Lower lobe of right lung (tissue), 2 donors: Measurements from ENCODE around the gene RNF144A. TPM values are rescaled to one million over a fixed set of nuclear protein-coding genes. Genes with fewer than 3 reads are reported as not detected.

ENCODE experiments used
- ATAC-seq, 2 donors: fragments of 200-7000 bp; cut with Tn5 transposase; one replicate each; pipeline ENCODE4 v1.9.1; 2020 to 2022; ENCODE audit warnings: mild to moderate bottlenecking in 2 of 2, moderate library complexity in 2 of 2
- DNase-seq: peaks from one replicate; pipeline ENCODE4 v3.0.0-alpha.2; 2020
- H3K27ac ChIP-seq: fragments of 200-600 bp; one replicate; pipeline ENCODE4 v1.8.0; 2022
- H3K27me3 ChIP-seq: fragments of 200-600 bp; one replicate; pipeline ENCODE4 v1.8.0; 2022; ENCODE audit warnings: low read depth
- H3K36me3 ChIP-seq: fragments of 200-600 bp; one replicate; pipeline ENCODE4 v1.8.0; 2022; ENCODE audit warnings: mild to moderate bottlenecking
- H3K4me1 ChIP-seq: fragments of 200-600 bp; one replicate; pipeline ENCODE4 v1.8.0; 2022
- H3K4me3 ChIP-seq: fragments of 200-600 bp; one replicate; pipeline ENCODE4 v1.8.0; 2022; ENCODE audit warnings: mild to moderate bottlenecking
- H3K9me3 ChIP-seq: fragments of 200-600 bp; one replicate; pipeline ENCODE4 v1.8.0; 2022
- CTCF ChIP-seq: fragments of 200-600 bp; IDR thresholded peaks from one replicate; pipeline ENCODE4 v1.8.0; 2022; ENCODE audit warnings: antibody characterized with exemption, mild to moderate bottlenecking
- intact Hi-C: fragments of 100-400 bp; cut with DNase I; formaldehyde crosslinking; loops from one replicate; pipeline ENCODE4 v1.11.0; 2022
- total RNA-seq: library from RNA; stranded (reverse); fragmentation: NEBNext Ultra II Directional; extraction: Animal tissue kit (Norgen Biotek cat#: 25700); gene quantifications from one replicate; pipeline ENCODE4 v1.2.1, GENCODE V29; 2021
- donor health status: DM: no; HTN: yes; CAD: no; lungs with severe emphysema.

RNF144A gene
- total RNA-seq, 1 donor from 2014 or later, result 13.9 TPM

DNA sequence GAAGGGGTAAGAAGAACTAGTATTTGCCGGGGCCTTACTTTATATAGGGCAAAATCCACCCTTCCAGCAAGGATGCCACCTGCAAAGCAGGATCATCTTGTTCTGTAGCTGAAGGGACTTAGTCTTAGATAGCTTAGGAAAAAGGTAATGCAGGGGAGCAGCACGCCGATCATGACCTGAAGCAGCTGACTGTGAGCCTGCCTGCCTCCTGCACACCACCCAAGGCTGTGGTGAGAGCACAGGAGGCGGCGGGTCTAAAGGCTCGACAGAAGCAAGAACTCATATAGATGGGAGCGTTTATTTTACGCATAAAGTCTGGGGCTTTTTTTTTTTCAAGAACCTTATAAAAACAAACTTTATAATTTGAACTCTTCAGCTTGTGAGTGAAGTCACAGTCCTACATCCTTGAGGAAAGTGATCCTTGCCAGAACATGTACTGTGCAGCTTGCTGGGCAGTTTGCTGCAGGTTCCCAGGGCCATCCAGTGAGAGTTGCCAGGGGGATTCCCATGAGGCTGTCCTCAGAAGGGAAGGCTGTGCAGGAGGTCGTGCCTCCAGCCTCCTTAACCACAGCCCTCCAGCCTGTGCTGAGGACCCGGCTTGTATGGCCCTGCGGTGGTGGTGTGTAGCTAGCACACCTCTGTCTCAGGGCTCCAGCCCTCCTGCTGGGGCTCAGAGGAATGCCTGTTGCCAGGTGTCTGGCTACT lies 92.1 kb downstream of the RNF144A start:
- ATAC-seq (no peak), DNase-seq (no peak)
- intact Hi-C loops, result no loop called here
- H3K9me3 ChIP-seq, result no peaks in the 10 kb centered on the region
- no peak overlapping the region for H3K27ac ChIP-seq
- no peak for TF ChIP-seq CTCF
- H3K36me3 ChIP-seq, result no peaks in the 10 kb centered on the region
- no peaks in the 10 kb centered on the region for H3K27me3 ChIP-seq
- H3K4me1 ChIP-seq, result peaks cover 41% of the 10 kb centered on the region
- H3K4me3 ChIP-seq, result no peak overlapping the region

DNA sequence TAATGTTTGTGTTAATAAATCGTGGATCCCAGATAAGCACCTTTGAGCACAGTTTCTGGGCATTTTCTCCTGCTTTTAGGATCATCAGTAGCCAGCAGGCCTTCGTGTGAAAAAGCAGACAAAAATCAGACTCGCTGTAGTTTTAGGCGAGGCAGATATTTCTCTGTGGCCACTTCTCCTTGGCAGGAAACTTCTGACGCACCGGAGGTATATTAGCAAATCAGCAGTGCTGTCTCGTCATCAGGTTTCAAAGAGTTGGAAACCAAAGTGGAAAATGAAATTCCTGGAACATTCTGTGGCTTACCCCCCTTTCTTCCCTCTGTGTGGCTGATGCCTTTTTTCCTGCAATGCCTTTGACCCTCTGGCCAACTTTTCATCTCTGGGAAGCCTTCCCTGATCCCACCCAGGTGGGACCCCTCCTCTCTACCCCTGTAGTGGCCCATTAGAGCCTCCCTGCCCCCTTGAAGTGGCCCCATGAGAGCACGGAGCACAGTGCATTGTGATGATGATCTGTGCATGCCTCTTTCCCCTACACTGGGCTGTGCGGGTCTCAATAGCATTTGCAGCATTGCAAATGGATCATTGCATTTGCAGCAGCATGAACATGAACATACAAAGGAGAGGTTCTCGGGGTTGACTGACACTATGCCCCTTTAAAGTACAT lies 93.3 kb downstream of the RNF144A start:
- intact Hi-C loops, result no loop called here
- no peaks in the 10 kb centered on the region for H3K36me3 ChIP-seq
- H3K27me3 ChIP-seq, result no peaks in the 10 kb centered on the region
- no peak for TF ChIP-seq CTCF
- DNase-seq, result no peak
- no peak overlapping the region for H3K4me3 ChIP-seq
- H3K27ac ChIP-seq, result peak overlapping the region; percentile 37
- no peak for ATAC-seq
- peaks cover 41% of the 10 kb centered on the region for H3K4me1 ChIP-seq
- H3K9me3 ChIP-seq, result no peaks in the 10 kb centered on the region

DNA sequence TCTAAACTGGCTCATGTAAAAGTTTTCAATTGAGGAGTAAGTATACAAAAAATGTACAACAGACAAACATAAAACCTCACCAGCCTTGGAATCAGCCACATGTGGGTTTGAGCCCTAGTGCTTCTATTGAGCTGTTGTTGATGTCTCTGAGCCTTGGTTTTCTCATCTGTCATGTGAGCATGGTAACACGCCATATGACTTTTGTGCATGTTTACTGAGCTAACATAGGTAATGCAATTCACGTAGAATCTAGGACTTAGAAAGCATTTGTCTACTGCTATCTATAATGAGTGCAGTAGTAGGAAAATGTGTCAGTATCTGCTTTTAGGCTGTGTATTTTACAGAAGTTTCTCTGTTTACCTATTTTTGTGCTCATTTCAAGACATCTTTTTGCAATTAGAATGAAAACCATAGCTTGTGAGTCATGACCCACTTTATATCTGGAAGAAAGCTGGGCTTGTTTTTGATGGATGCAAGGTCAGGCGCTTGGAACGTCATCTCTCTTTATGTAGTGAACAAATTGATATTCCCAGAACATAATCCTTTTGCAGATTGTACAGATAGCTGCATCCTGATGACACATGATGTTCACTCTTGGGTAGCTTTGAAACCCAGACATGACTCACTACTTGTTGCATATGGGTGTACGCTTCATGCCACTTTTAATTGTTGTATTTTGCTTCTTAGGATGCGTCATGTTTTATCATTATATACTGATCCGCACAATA lies 94.3 kb downstream of the RNF144A start:
- Histone ChIP-seq H3K9me3 (no peaks in the 10 kb centered on the region), H3K27me3 (no peaks in the 10 kb centered on the region), H3K4me1 (peaks cover 41% of the 10 kb centered on the region), H3K4me3 (no peak overlapping the region), H3K36me3 (no peaks in the 10 kb centered on the region), H3K27ac (no peak overlapping the region)
- intact Hi-C loops, result no loop called here
- no peak for TF ChIP-seq CTCF
- ATAC-seq (no peak), DNase-seq (no peak)

GRCh38 chr2:7012141-7012764 lies 95.0 kb downstream of the RNF144A start:
- Histone ChIP-seq H3K36me3 (no peaks in the 10 kb centered on the region), H3K27ac (no peak overlapping the region), H3K4me3 (no peak overlapping the region), H3K4me1 (peaks cover 36% of the 10 kb centered on the region), H3K27me3 (no peaks in the 10 kb centered on the region), H3K9me3 (no peaks in the 10 kb centered on the region)
- intact Hi-C loops, result no loop called here
- DNase-seq (no peak), ATAC-seq (no peak)
- no peak for TF ChIP-seq CTCF

DNA sequence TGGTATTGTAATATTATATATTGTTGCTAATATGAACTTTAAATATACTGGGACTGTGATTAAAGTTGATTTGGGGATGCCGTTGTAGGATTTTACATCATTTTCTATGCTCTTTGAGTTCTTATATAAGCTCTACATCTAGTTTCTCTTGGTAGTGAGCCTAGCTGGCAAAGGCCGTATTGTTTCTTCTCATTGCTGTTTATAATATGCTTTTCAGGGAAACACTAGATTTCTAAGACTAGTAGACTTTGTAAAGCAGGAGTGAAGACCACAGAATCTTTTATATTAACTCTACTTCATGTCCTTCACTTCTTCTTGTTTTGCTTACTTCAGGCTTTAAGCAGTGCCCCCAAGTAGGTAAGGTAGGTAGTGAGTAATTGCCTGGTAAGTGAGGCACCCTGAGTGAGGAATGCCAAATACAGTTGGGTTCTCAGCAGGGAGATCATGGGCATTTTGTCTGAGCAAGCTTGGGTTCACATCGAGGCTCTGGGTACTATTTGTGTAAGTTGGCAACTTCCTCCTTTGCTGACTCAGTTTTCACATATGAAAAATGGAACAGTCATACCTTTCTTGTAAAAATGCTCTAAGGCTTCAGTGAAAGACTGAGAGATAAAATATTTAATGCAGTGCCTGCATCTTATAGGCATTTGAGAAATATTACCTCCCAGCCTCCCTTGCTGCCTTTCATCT lies 96.4 kb downstream of the RNF144A start:
- H3K27me3 ChIP-seq, result no peaks in the 10 kb centered on the region
- no peak for TF ChIP-seq CTCF
- H3K4me1 ChIP-seq, result peaks cover 22% of the 10 kb centered on the region
- no peaks in the 10 kb centered on the region for H3K36me3 ChIP-seq
- no peaks in the 10 kb centered on the region for H3K9me3 ChIP-seq
- H3K27ac ChIP-seq, result no peak overlapping the region
- ATAC-seq (no peak), DNase-seq (no peak)
- intact Hi-C loops, result no loop called here
- H3K4me3 ChIP-seq, result no peak overlapping the region
